Astrocyte of the cerebellum (primary cell): ENCODE data around the gene PRKACA.

Experiments used
- DNase-seq: peaks from one replicate; pipeline ENCODE4 v3.0.0-alpha.2; 2011; ENCODE audit warnings: low read depth
- H3K4me3 ChIP-seq: 2 replicates; pipeline ENCODE4 v1.5.1; 2011; ENCODE audit warnings: mild to moderate bottlenecking, low read depth, low read length, moderate library complexity
- CTCF ChIP-seq: IDR thresholded peaks from 2 replicates; pipeline ENCODE4 v1.5.1; 2012; ENCODE audit warnings: low read length, low read depth, moderate library complexity, mild to moderate bottlenecking; ENCODE audit errors: missing control alignments
- in situ Hi-C: cut with HindIII; loops from 2 replicates; pipeline ENCODE4 v1.10.0; 2017; ENCODE audit warnings: low sequenced_read_pairs

PRKACA gene

GRCh38 chr19:14127176-14127575, 9.6 kb upstream of the PRKACA start:
- no peak for DNase-seq
- no peak overlapping the region for H3K4me3 ChIP-seq
- in situ Hi-C loops: no loop called here
- no peak for TF ChIP-seq CTCF

GRCh38 chr19:14122924-14123323, 5.4 kb upstream of the PRKACA start:
- no peak overlapping the region for H3K4me3 ChIP-seq
- in situ Hi-C loops: no loop called here
- DNase-seq: no peak
- TF ChIP-seq CTCF: no peak

- no peak for DNase-seq
- no peak for TF ChIP-seq CTCF
- no peak overlapping the region for H3K4me3 ChIP-seq
- in situ Hi-C loops: no loop called here
Observed at GRCh38 chr19:14120497-14120780, 2.9 kb upstream of the PRKACA start.

- in situ Hi-C loops: no loop called here
- TF ChIP-seq CTCF: no peak
- no peak overlapping the region for H3K4me3 ChIP-seq
- DNase-seq: no peak
Observed at GRCh38 chr19:14119644-14120496, 2.3 kb upstream of the PRKACA start.

- no peak for DNase-seq
- H3K4me3 ChIP-seq: peak overlapping the region; percentile 44
- TF ChIP-seq CTCF: no peak
- in situ Hi-C loops: no loop called here
Observed at GRCh38 chr19:14119146-14119545, 1.6 kb upstream of the PRKACA start.

- no peak for DNase-seq
- no peak for TF ChIP-seq CTCF
- in situ Hi-C loops: no loop called here
- peak overlapping the region; percentile 44 for H3K4me3 ChIP-seq
Observed at GRCh38 chr19:14118165-14119051, 846 bp upstream of the PRKACA start.
